H9 (cell line): ENCODE data around the gene GATA2. TPM values are rescaled to one million over a fixed set of nuclear protein-coding genes. Genes with fewer than 3 reads are reported as not detected.

Experiments
- DNase-seq: peaks from one replicate; pipeline ENCODE4 v3.0.0-alpha.2; 2017
- H2AFZ ChIP-seq: one replicate; pipeline ENCODE4 v1.6.1; 2013; ENCODE audit warnings: mild to moderate bottlenecking, low read length, control low read depth, moderate library complexity
- H2AK5ac ChIP-seq: 2 replicates; pipeline ENCODE4 v1.6.1; 2013; ENCODE audit warnings: low read length, control low read depth, mixed read lengths; ENCODE audit not compliant: insufficient read length
- H2BK120ac ChIP-seq: one replicate; pipeline ENCODE4 v1.6.1; 2013; ENCODE audit warnings: low read depth, mild to moderate bottlenecking, low read length, control low read depth, inconsistent platforms; ENCODE audit not compliant: poor library complexity, severe bottlenecking
- H2BK12ac ChIP-seq: 2 replicates; pipeline ENCODE4 v1.6.1; 2013; ENCODE audit warnings: low read length, control low read depth, mixed read lengths, low read depth; ENCODE audit not compliant: insufficient read length
- H2BK15ac ChIP-seq: 2 replicates; pipeline ENCODE4 v1.6.1; 2013; ENCODE audit warnings: low read depth, low read length, control low read depth
- H2BK20ac ChIP-seq: one replicate; pipeline ENCODE4 v1.6.1; 2013; ENCODE audit warnings: low read depth, mild to moderate bottlenecking, low read length, control low read depth, inconsistent platforms; ENCODE audit not compliant: poor library complexity, severe bottlenecking
- H2BK5ac ChIP-seq: 2 replicates; pipeline ENCODE4 v1.6.1; 2013; ENCODE audit warnings: low read length, control low read depth, mixed read lengths; ENCODE audit not compliant: insufficient read length
- H3K14ac ChIP-seq: 2 replicates; pipeline ENCODE4 v1.6.1; 2013; ENCODE audit warnings: low read length, control low read depth; ENCODE audit not compliant: insufficient read depth
- H3K18ac ChIP-seq: 2 replicates; pipeline ENCODE4 v1.6.1; 2013; ENCODE audit warnings: low read depth, mild to moderate bottlenecking, mixed read lengths, low read length, control low read depth; ENCODE audit not compliant: insufficient read length
- H3K23ac ChIP-seq: 2 replicates; pipeline ENCODE4 v1.6.1; 2013; ENCODE audit warnings: low read length, control low read depth, mixed read lengths, low read depth; ENCODE audit not compliant: insufficient read length
- H3K23me2 ChIP-seq: 2 replicates; pipeline ENCODE4 v1.6.1; 2013; ENCODE audit warnings: low read depth, mild to moderate bottlenecking, mixed read lengths, low read length, control low read depth; ENCODE audit not compliant: insufficient read length, poor library complexity, severe bottlenecking
- H3K27ac ChIP-seq: 2 replicates; pipeline ENCODE4 v1.5.1; 2013; ENCODE audit warnings: low read length, control low read depth, mixed read lengths, low read depth; ENCODE audit not compliant: insufficient read length
- H3K27me3 ChIP-seq: 2 replicates; pipeline ENCODE4 v1.6.1; 2013; ENCODE audit warnings: low read length, control low read depth, inconsistent platforms; ENCODE audit not compliant: insufficient read depth
- H3K4ac ChIP-seq: 2 replicates; pipeline ENCODE4 v1.6.1; 2013; ENCODE audit warnings: low read depth, mild to moderate bottlenecking, control low read depth, inconsistent platforms, low read length, moderate library complexity
- H3K4me1 ChIP-seq: 2 replicates; pipeline ENCODE4 v1.6.1; 2013; ENCODE audit warnings: low read length, control low read depth, inconsistent platforms; ENCODE audit not compliant: insufficient read depth
- H3K4me2 ChIP-seq: 2 replicates; pipeline ENCODE4 v1.6.1; 2013; ENCODE audit warnings: low read length, control low read depth, mixed read lengths; ENCODE audit not compliant: insufficient read length, insufficient read depth
- H3K56ac ChIP-seq: 2 replicates; pipeline ENCODE4 v1.6.1; 2013; ENCODE audit warnings: low read depth, mild to moderate bottlenecking, mixed read lengths, low read length, control low read depth; ENCODE audit not compliant: insufficient read length
- H3K79me1 ChIP-seq: 2 replicates; pipeline ENCODE4 v1.6.1; 2013; ENCODE audit warnings: low read depth, mild to moderate bottlenecking, moderate library complexity, low read length, control low read depth, inconsistent platforms; ENCODE audit not compliant: insufficient read depth, poor library complexity, severe bottlenecking
- H3K79me2 ChIP-seq: 2 replicates; pipeline ENCODE4 v1.6.1; 2013; ENCODE audit warnings: low read length, control low read depth, inconsistent platforms; ENCODE audit not compliant: insufficient read depth
- H3K9ac ChIP-seq: 2 replicates; pipeline ENCODE4 v1.6.1; 2013; ENCODE audit warnings: low read length, control low read depth, mixed read lengths; ENCODE audit not compliant: insufficient read length; ENCODE audit errors: extremely low read depth
- H3K9me3 ChIP-seq: one replicate; pipeline ENCODE4 v1.6.1; 2013; ENCODE audit warnings: low read depth, low read length, inconsistent platforms; ENCODE audit not compliant: control insufficient read depth
- H3T11ph ChIP-seq: one replicate; pipeline ENCODE4 v1.6.1; 2013; ENCODE audit warnings: mild to moderate bottlenecking, low read length, control low read depth, inconsistent platforms
- H4K20me1 ChIP-seq: one replicate; pipeline ENCODE4 v1.6.1; 2013; ENCODE audit not compliant: control insufficient read depth, insufficient read length, insufficient read depth
- H4K5ac ChIP-seq: 2 replicates; pipeline ENCODE4 v1.6.1; 2013; ENCODE audit warnings: low read depth, mild to moderate bottlenecking, mixed read lengths, low read length, control low read depth; ENCODE audit not compliant: insufficient read length
- H4K8ac ChIP-seq: replicated peaks from 2 replicates; pipeline ENCODE4 v1.6.1; 2013; ENCODE audit warnings: low read length, control low read depth, mixed read lengths, low read depth; ENCODE audit not compliant: insufficient read length
- H4K91ac ChIP-seq: 2 replicates; pipeline ENCODE4 v1.6.1; 2013; ENCODE audit warnings: low read depth, mild to moderate bottlenecking, moderate library complexity, mixed read lengths, low read length, control low read depth; ENCODE audit not compliant: insufficient read length
- H3K27ac Mint-ChIP-seq, 3 experiments: 2 replicates in 2 of 3; 3 replicates in 1 of 3; pipeline ENCODE4 v1.8.0; 2020 to 2021; ENCODE audit warnings: mixed read lengths in 3 of 3, mild to moderate bottlenecking in 1 of 3, moderate library complexity in 1 of 3
- H3K27me3 Mint-ChIP-seq: 2 replicates; pipeline ENCODE4 v1.8.0; 2021; ENCODE audit warnings: low read depth, mild to moderate bottlenecking, moderate library complexity, mixed read lengths
- H3K36me3 Mint-ChIP-seq, 3 experiments: 2 replicates in 2 of 3; 3 replicates in 1 of 3; pipeline ENCODE4 v1.8.0; 2020 to 2021; ENCODE audit warnings: low read depth in 3 of 3, mixed read lengths in 3 of 3; ENCODE audit not compliant: insufficient read depth in 1 of 3
- H3K4me1 Mint-ChIP-seq, 2 experiments: 2 replicates each; pipeline ENCODE4 v1.8.0; 2020; ENCODE audit warnings: mixed read lengths in 2 of 2
- H3K4me3 Mint-ChIP-seq, 2 experiments: 2 replicates in 1 of 2; 3 replicates in 1 of 2; pipeline ENCODE4 v1.8.0; 2020 to 2021; ENCODE audit warnings: mild to moderate bottlenecking in 2 of 2, mixed read lengths in 2 of 2, moderate library complexity in 1 of 2
- H3K9me3 Mint-ChIP-seq, 2 experiments: 2 replicates in 1 of 2; 3 replicates in 1 of 2; pipeline ENCODE4 v1.8.0; 2020; ENCODE audit warnings: mild to moderate bottlenecking in 2 of 2, mixed read lengths in 2 of 2, moderate library complexity in 1 of 2
- WGBS: extraction: QIAGEN DNeasy Blood & Tissue Kit; methylation state at CpG from one replicate; pipeline ENCODE4 v1.1.7; 2013; ENCODE audit warnings: missing lambda C conversion rate, low lambda C conversion rate, mixed read lengths; ENCODE audit not compliant: insufficient read length; ENCODE audit errors: extremely low coverage; 5-methylcytosine and 5-hydroxymethylcytosine counted together
- total RNA-seq: library from RNA; stranded (reverse); gene quantifications from 2 replicates; pipeline ENCODE4 v1.2.1, GENCODE V29; 2021
- TF ChIP-seq, protein P1 (sequence below): fragments of 200-600 bp; sonication (generic); conservative IDR thresholded peaks from 3 replicates; pipeline ENCODE4 v1.8.0; 2021; ENCODE audit warnings: antibody characterized with exemption, mild to moderate bottlenecking

Gene GATA2
- total RNA-seq, 1 experiment from 2014 or later = 1.9 TPM

DNA sequence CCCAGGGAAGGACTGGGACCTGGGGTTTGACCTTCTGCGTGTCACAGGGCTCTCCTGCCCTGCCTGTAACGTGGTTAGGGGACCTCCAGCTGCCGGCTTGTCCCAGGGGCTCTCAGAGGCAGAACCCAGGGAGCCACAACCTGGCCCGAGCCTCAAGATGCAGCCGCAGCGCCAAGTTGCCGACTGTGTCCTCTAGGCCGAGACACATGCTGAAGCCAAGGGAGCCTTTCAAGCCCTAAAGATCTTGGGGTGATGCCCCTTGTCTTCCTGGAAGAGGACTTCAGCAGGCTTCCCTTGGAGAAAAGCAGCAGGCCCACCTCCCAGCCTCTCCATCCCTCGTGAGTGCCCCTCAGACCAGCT, 33.6 kb downstream of the GATA2 start:
- no peak overlapping the region for H3K27ac ChIP-seq
- no peaks in the 10 kb centered on the region for H3K4me1 ChIP-seq
- no peak overlapping the region for H3T11ph ChIP-seq
- H2AK5ac ChIP-seq = no peak overlapping the region
- H3K23ac ChIP-seq = no peak overlapping the region
- Mint-ChIP-seq H3K4me1 (peaks cover 6 to 15% of the 10 kb centered on the region in 2 experiments; a peak in 3 of 4 replicates), H3K27me3 (peaks cover 71% of the 10 kb centered on the region), H3K36me3 (no peaks in the 10 kb centered on the region), H3K4me3 (no peak overlapping the region), H3K9me3 (peaks cover 0 to 2% of the 10 kb centered on the region in 2 experiments; a peak in 2 of 5 replicates), H3K27ac (peak overlapping the region in 1 of 3 experiments; percentile 79; a peak in 1 of 7 replicates)
- no peak overlapping the region for H3K56ac ChIP-seq
- no peaks in the 10 kb centered on the region for H3K23me2 ChIP-seq
- H4K8ac ChIP-seq = no peak overlapping the region
- no peak overlapping the region for H3K18ac ChIP-seq
- H2BK120ac ChIP-seq = no peak overlapping the region
- no peak overlapping the region for H4K5ac ChIP-seq
- H3K14ac ChIP-seq = no peak overlapping the region
- H4K20me1 ChIP-seq = no peaks in the 10 kb centered on the region
- H3K27me3 ChIP-seq = no peaks in the 10 kb centered on the region
- no peak overlapping the region for H3K4ac ChIP-seq
- H2BK12ac ChIP-seq = no peak overlapping the region
- no peak overlapping the region for H2BK15ac ChIP-seq
- no peaks in the 10 kb centered on the region for H3K79me2 ChIP-seq
- DNase-seq = no peak
- H3K9ac ChIP-seq = no peak overlapping the region
- H2BK5ac ChIP-seq = no peak overlapping the region
- no peak overlapping the region for H2BK20ac ChIP-seq
- no peak overlapping the region for H4K91ac ChIP-seq
- no CpG with 5 or more reads among the region's 9 CpGs for WGBS
- no peak overlapping the region for H2AFZ ChIP-seq
- no peaks in the 10 kb centered on the region for H3K9me3 ChIP-seq
- no peak overlapping the region for H3K4me2 ChIP-seq
- TF ChIP-seq, protein P1, sequence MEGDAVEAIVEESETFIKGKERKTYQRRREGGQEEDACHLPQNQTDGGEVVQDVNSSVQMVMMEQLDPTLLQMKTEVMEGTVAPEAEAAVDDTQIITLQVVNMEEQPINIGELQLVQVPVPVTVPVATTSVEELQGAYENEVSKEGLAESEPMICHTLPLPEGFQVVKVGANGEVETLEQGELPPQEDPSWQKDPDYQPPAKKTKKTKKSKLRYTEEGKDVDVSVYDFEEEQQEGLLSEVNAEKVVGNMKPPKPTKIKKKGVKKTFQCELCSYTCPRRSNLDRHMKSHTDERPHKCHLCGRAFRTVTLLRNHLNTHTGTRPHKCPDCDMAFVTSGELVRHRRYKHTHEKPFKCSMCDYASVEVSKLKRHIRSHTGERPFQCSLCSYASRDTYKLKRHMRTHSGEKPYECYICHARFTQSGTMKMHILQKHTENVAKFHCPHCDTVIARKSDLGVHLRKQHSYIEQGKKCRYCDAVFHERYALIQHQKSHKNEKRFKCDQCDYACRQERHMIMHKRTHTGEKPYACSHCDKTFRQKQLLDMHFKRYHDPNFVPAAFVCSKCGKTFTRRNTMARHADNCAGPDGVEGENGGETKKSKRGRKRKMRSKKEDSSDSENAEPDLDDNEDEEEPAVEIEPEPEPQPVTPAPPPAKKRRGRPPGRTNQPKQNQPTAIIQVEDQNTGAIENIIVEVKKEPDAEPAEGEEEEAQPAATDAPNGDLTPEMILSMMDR = no peak
- no peaks in the 10 kb centered on the region for H3K79me1 ChIP-seq
